Measurements from ENCODE around the gene FAM222B. TPM values are rescaled to one million over a fixed set of nuclear protein-coding genes. Genes with fewer than 3 reads are reported as not detected.

FAM222B gene
- total RNA-seq, 1 donor from 2014 or later = 45.3 TPM

DNA sequence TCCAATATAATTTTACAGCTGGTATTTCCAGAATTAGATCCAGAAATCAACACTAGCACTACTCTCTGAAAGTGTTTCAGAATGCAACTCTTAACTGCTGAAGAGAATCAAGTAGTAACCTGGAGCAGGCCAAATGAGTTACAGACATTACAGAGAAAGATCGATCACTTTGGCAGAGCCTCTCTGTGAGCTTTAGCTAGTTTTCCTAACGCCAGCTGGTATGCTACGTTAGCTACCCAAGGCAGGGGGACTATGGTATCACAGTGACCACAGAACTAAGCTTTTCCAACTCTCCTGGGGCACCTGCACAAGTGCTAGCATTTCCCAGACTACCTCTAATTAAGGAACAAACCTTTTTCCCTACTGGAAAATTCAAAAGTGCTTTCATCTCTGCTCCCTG, 68.4 kb downstream of the FAM222B start:
- no peak for DNase-seq (ENCODE audit: low spot score)

- no peak for DNase-seq (ENCODE audit: low spot score)
Observed at GRCh38 chr17:28773736-28774135, 68.9 kb downstream of the FAM222B start.

DNA sequence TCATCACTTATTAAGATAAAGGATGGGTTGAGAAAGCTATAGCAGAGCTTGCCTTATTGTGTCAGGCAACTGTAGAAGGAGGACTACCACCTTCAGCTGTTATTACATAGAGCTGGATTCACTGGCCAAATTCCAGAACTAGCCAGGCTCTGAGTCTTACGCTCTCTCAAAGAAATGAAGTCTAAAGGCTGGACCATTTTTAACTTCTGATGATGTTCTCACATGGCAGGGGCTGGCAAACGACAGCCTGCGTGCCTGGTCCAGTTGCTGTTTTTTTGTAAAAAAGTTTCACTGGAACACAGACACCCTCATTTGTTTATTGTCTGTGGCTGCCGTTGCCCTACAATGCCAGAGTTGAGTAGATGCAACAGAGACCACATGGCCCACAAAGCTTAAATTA, 77.6 kb downstream of the FAM222B start:
- no peak for DNase-seq (ENCODE audit: low spot score)

DNA sequence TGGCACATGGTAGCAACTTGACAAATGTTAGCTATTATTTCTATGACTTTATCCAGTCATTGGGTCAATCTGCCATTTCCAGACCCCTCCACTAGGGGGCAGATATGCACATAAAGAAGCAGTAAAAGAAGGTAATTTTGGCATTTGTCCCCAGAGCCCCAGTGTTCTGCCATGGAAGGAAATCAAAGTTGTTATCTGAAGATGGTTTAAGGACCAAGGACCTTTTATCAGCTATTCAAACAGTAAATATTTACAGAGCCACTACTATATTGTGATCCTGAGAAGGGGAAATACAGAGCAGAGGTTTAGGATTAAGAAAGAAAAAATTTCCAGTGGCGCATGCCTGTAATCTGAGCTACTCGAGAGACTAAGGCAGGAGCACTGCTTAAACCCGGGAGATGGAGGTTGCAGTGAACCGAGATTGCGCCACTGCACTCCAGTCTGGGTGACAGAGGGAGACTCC, 78.8 kb downstream of the FAM222B start:
- DNase-seq (ENCODE audit: low spot score) = peak; percentile 82

GRCh38 chr17:28763137-28763799, 79.3 kb downstream of the FAM222B start:
- DNase-seq (ENCODE audit: low spot score) = no peak

DNA sequence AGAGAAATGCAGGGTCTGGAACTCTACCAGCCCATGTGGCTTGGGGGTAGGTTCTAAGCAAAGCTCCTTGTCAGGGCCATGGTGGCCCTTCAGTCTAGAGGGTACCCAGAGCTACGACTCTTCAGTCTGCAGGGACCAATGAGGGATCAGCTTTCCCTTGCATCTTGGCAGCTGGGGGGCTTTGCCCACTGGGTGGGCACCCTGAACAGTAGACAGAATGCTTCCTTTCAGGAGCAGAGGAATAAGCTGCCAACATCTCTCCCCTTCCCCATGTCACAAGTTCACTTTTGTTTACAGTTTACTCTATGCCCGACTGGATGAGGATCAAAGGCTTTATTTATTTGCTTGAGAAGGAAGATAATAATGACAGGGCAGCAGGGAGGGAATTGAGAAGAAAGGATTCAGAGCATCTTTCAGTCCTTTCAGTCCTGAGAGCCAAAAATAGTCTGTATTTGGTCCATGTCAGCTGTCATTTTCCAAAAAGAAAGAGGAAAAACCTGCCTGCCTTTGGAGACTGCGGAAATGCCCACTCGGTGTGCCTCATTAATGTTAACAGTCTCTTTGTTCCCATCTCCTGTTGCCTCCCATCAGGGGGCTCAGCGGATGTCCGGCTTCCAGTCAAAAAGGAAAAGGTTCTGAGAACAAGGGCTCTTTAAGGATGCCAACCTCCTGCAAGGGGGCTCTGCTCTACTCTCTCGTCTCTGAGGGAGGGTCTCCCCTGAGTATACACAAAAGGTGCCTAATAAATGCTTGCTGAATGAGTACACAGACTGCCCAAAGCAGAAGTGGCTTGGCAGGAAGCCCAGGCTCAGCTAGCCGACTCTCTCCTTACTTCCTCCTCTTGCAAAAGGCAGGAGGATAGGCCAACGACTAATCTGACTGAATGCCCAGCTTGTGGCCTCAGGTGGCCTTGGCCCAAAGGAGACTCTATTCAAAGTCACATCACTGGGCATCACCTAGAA, 81.7 kb downstream of the FAM222B start:
- peak; percentile 78 for DNase-seq (ENCODE audit: low spot score)

DNA sequence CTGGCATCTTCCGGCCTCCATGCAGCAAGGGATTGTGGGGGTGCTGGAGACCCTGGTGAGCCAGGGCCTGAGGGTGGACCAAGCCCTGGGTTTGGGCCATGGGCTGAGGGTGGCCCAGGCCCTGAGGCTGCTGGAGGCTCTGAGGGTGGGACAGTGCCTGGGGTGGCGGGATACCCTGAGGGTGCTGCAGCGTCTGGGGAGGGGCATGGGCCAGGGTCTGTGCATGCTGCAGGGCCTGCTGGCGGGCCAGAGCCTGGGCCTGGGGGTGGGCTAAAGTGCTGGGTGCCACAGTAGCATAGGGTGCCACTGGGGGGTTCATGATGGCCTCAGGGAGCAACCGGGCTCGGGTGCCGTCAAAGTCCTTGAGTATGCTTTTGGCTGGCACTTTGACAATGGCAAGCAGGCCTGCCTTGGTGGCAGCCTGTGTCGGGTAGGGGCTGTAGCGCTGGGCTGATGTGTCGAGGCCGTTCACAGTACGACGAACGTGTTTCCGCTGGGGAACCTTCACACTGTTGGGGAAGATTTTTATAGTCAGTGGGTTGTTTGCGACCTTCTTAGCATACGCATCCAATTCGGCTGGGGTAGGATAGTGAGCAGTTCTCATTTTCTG, 83.2 kb downstream of the FAM222B start:
- no peak for DNase-seq (ENCODE audit: low spot score)

- DNase-seq (ENCODE audit: low spot score) = no peak
Observed at GRCh38 chr17:28758411-28759121, 84.0 kb downstream of the FAM222B start.

GRCh38 chr17:28756049-28756804, 86.4 kb downstream of the FAM222B start:
- no peak for DNase-seq (ENCODE audit: low spot score)

DNA sequence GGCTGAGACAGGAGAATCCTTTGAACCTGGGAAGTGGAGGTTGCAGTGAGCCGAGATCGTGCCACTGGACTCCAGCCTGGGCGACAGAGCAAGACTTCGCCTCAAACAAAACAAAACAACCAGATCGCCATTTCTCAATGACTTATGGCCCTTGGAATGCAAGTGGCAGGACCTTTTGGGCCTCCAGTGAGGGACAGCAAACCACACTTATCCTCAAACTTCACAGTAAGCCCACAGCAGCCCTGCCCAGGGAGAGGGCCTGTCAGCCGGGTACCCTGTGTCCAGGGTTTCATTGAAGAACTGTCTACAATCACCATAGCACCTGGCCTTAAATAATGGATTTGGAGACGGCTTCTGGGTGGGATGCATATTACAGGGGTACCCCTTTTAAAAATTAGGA, 87.1 kb downstream of the FAM222B start:
- DNase-seq (ENCODE audit: low spot score) = no peak

DNA sequence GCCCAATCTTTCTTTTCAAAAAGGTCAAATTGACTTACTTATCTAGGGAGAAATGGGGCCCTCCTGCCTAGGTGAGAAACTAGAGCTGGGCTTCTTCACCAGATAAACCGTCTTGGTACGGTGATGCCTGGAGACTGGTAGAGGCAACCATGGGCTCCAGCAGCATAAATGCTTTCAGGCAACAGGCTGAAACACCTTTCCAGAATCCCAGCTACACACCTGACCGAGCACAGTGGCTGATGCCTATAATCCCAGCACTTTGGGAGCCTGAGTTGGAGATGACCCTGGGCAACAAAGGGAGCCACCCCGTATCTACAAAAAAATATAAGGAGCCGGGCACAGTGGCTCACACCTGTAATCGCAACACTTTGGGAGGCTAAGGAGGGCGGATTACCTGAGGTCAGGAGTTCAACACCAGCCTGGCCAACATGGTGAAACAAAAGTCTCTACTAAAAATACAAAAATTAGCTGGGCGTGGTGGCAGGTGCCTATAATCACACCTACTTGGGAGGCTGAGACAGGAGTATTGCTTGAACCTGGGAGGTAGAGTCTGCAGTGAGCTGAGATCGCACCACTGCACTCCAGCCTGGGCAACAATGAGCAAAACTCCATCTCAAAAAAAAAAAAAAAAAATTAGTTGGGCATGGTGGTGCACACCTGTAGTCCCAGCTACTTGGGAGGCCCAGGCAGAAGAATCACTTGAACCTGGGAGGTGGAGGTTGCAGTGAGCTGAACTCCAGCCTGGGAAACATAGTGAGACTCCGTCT, 90.8 kb downstream of the FAM222B start:
- no peak for DNase-seq (ENCODE audit: low spot score)

- DNase-seq (ENCODE audit: low spot score) = peak; percentile 95
Observed at GRCh38 chr17:28750178-28751047, 92.2 kb downstream of the FAM222B start.

- no peak for DNase-seq (ENCODE audit: low spot score)
Observed at GRCh38 chr17:28749516-28750177, 92.9 kb downstream of the FAM222B start.

GRCh38 chr17:28748852-28749515, 93.6 kb downstream of the FAM222B start:
- no peak for DNase-seq (ENCODE audit: low spot score)

DNA sequence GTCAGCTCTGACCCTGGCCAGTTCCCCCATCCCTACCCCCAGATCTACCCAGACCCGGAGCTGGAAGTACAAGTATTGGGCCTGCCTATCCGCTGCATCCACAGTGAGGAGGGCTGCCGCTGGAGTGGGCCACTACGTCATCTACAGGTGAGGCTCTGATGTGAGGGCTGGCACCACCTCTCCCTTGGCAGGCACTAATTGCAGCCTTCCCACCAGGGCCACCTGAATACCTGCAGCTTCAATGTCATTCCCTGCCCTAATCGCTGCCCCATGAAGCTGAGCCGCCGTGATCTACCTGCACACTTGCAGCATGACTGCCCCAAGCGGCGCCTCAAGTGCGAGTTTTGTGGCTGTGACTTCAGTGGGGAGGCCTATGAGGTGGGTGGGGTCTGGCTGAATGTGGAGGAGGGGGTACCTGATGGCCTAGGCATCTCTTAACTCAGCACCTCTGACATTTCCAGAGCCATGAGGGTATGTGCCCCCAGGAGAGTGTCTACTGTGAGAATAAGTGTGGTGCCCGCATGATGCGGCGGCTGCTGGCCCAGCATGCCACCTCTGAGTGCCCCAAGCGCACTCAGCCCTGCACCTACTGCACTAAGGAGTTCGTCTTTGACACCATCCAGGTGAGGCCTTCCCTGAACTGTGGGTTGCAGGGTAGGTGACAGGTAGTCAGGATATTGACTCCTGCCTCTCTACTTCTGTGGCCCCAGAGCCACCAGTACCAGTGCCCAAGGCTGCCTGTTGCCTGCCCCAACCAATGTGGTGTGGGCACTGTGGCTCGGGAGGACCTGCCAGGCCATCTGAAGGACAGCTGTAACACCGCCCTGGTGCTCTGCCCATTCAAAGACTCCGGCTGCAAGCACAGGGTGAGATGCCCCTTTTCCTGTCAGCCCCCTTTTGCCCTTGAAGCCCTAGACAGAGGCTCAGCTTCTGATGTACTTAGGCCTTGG, 94.5 kb downstream of the FAM222B start:
- DNase-seq (ENCODE audit: low spot score) = no peak

- DNase-seq (ENCODE audit: low spot score) = peak; percentile 76
Observed at GRCh38 chr17:28747051-28747691, 95.4 kb downstream of the FAM222B start.
